GM23338 (cell line): ENCODE data around the gene GIMAP1. TPM values are rescaled to one million over a fixed set of nuclear protein-coding genes. Genes with fewer than 3 reads are reported as not detected.
A peak's percentile ranks its signal among the peaks of the same experiment; 100 is the strongest.

Source experiments
- ATAC-seq: fragments of 200-7000 bp; cut with Tn5 transposase; 3 replicates; pipeline ENCODE4 v1.9.1; 2020
- DNase-seq: peaks from one replicate; pipeline ENCODE4 v3.0.0-alpha.2; 2015; ENCODE audit warnings: low spot score
- H2AFZ ChIP-seq: fragments of 200-600 bp; sonication (generic); 2 replicates; pipeline ENCODE4 v1.8.0; 2016; ENCODE audit warnings: antibody characterized with exemption, mild to moderate bottlenecking, moderate library complexity
- H3F3A ChIP-seq: fragments of 200-600 bp; sonication (generic); replicated peaks from 2 replicates; pipeline ENCODE4 v1.8.0; 2017; ENCODE audit warnings: antibody characterized with exemption, mixed run types, low read depth
- H3K27ac ChIP-seq: fragments of 200-600 bp; sonication (generic); 2 replicates; pipeline ENCODE4 v1.6.1; 2016; ENCODE audit warnings: low read depth
- H3K27me3 ChIP-seq: fragments of 200-600 bp; sonication (generic); 2 replicates; pipeline ENCODE4 v1.8.0; 2016; ENCODE audit warnings: mild to moderate bottlenecking, mixed run types, moderate library complexity; ENCODE audit not compliant: insufficient read depth
- H3K36me3 ChIP-seq: fragments of 200-600 bp; sonication (generic); 2 replicates; pipeline ENCODE4 v1.8.0; 2016; ENCODE audit warnings: mild to moderate bottlenecking; ENCODE audit not compliant: insufficient read depth
- H3K4me1 ChIP-seq: fragments of 200-600 bp; sonication (generic); 2 replicates; pipeline ENCODE4 v1.8.0; 2016; ENCODE audit warnings: mild to moderate bottlenecking, moderate library complexity; ENCODE audit not compliant: insufficient read depth
- H3K4me2 ChIP-seq: fragments of 200-600 bp; sonication (generic); 2 replicates; pipeline ENCODE4 v1.7.1; 2017; ENCODE audit warnings: mixed run types
- H3K4me3 ChIP-seq: fragments of 200-600 bp; sonication (generic); 2 replicates; pipeline ENCODE4 v1.6.1; 2016; ENCODE audit warnings: mixed run types
- H3K79me2 ChIP-seq: fragments of 200-600 bp; sonication (generic); replicated peaks from 2 replicates; pipeline ENCODE4 v1.8.0; 2017; ENCODE audit warnings: mild to moderate bottlenecking; ENCODE audit not compliant: insufficient read depth
- H3K9me2 ChIP-seq: fragments of 200-600 bp; sonication (generic); 2 replicates; pipeline ENCODE4 v1.8.0; 2017; ENCODE audit not compliant: insufficient read depth
- H4K20me1 ChIP-seq: fragments of 200-600 bp; sonication (generic); replicated peaks from 2 replicates; pipeline ENCODE4 v1.8.0; 2017; ENCODE audit warnings: mild to moderate bottlenecking; ENCODE audit not compliant: insufficient read depth
- H3K27ac Mint-ChIP-seq: 2 replicates; pipeline ENCODE4 v1.8.0; 2020; ENCODE audit warnings: inconsistent platforms, mild to moderate bottlenecking, moderate library complexity, mixed read lengths
- H3K27me3 Mint-ChIP-seq: 3 replicates; pipeline ENCODE4 v1.8.0; 2022; ENCODE audit warnings: low read depth, mild to moderate bottlenecking, moderate library complexity, mixed read lengths, inconsistent platforms; ENCODE audit not compliant: insufficient read depth, poor library complexity
- H3K36me3 Mint-ChIP-seq: 3 replicates; pipeline ENCODE4 v1.8.0; 2021; ENCODE audit warnings: low read depth, mild to moderate bottlenecking, inconsistent platforms, moderate library complexity, mixed read lengths
- H3K4me1 Mint-ChIP-seq: 3 replicates; pipeline ENCODE4 v1.8.0; 2020; ENCODE audit warnings: mild to moderate bottlenecking, inconsistent platforms, mixed read lengths
- H3K4me3 Mint-ChIP-seq: 3 replicates; pipeline ENCODE4 v1.8.0; 2021; ENCODE audit warnings: moderate library complexity, mild to moderate bottlenecking, inconsistent platforms, mixed read lengths
- H3K9me3 Mint-ChIP-seq: 3 replicates; pipeline ENCODE4 v1.8.0; 2020; ENCODE audit warnings: moderate library complexity, mild to moderate bottlenecking, inconsistent platforms, mixed read lengths
- CREB1 ChIP-seq: fragments of 250-450 bp; sonication (Bioruptor Pico); IDR thresholded peaks from 2 replicates; pipeline ENCODE4 v1.5.0; 2020; ENCODE audit warnings: low read depth, mild to moderate bottlenecking, moderate library complexity
- CTCF ChIP-seq, 2 experiments: fragments of 200-600 bp in 1 of 2; sonication (generic) in 1 of 2; conservative IDR thresholded peaks; 2 replicates each; pipeline versions ENCODE4 v1.5.1 to v1.6.1; 2016 to 2017; ENCODE audit warnings: antibody characterized with exemption in 2 of 2, low read depth in 2 of 2, mild to moderate bottlenecking in 2 of 2, moderate library complexity in 1 of 2
- ETS1 ChIP-seq: IDR thresholded peaks from 2 replicates; pipeline ENCODE4 v1.6.1; 2016; ENCODE audit warnings: antibody characterized with exemption
- EZH2 ChIP-seq: fragments of 200-600 bp; sonication (generic); IDR thresholded peaks from one replicate; pipeline ENCODE4 v1.8.0; 2017; ENCODE audit warnings: antibody characterized with exemption, mild to moderate bottlenecking, low read depth; ENCODE audit not compliant: unreplicated experiment
- JUNB ChIP-seq: IDR thresholded peaks from one replicate; pipeline ENCODE4 v1.6.1; 2016; ENCODE audit warnings: antibody characterized with exemption; ENCODE audit not compliant: unreplicated experiment
- NANOG ChIP-seq: IDR thresholded peaks from 2 replicates; pipeline ENCODE4 v1.6.1; 2016; ENCODE audit warnings: antibody characterized with exemption, borderline replicate concordance
- REST ChIP-seq: IDR thresholded peaks from one replicate; pipeline ENCODE4 v1.6.1; 2018; ENCODE audit warnings: antibody characterized with exemption; ENCODE audit not compliant: unreplicated experiment
- STAT1 ChIP-seq: IDR thresholded peaks from one replicate; pipeline ENCODE4 v1.6.1; 2016; ENCODE audit warnings: antibody characterized with exemption; ENCODE audit not compliant: unreplicated experiment
- ZNF114 ChIP-seq: fragments of 250-450 bp; sonication (Bioruptor Pico); IDR thresholded peaks from 2 replicates; pipeline ENCODE4 v1.5.0; 2020; ENCODE audit warnings: mild to moderate bottlenecking, moderate library complexity
- ZNF331 ChIP-seq: fragments of 250-450 bp; sonication (Bioruptor Pico); IDR thresholded peaks from 2 replicates; pipeline ENCODE4 v1.5.0; 2020; ENCODE audit warnings: low read depth, mild to moderate bottlenecking, moderate library complexity
- polyA plus RNA-seq: library from polyadenylated mRNA; unstranded; fragments of >200 nt; fragmentation: Nextera tagmentation; extraction: Ambion mirVana; gene quantifications from 2 replicates; pipeline ENCODE4 v1.2.1, GENCODE V29; 2016
- total RNA-seq: library from RNA; depleted of rRNA; stranded (reverse); fragments of >200 nt; shearing (Covaris generic); gene quantifications from 2 replicates; pipeline ENCODE4 v1.2.3, GENCODE V29; 2014

Gene GIMAP1
- total and polyA plus RNA-seq, 2 experiments from 2014 or later: not detected

- TF ChIP-seq EZH2: peak; percentile 30
- TF ChIP-seq NANOG: peak; percentile 86
- TF ChIP-seq ZNF114: no peak
- TF ChIP-seq CREB1 (CRISPR knock-in tag): peak; percentile 22; the same call in 1 of the 2 replicates
Measured at GRCh38 chr7:150735596-150736358, 19.4 kb downstream of the GIMAP1 start (continued).

GRCh38 chr7:150736864-150737263, 20.5 kb downstream of the GIMAP1 start:
- Mint-ChIP-seq H3K4me3 (no peak overlapping the region), H3K4me1 (peaks cover 8% of the 10 kb centered on the region; the same call in 1 of the 3 replicates), H3K9me3 (peaks cover 13% of the 10 kb centered on the region; the same call in 1 of the 3 replicates), H3K36me3 (no peaks in the 10 kb centered on the region), H3K27me3 (peaks cover 100% of the 10 kb centered on the region), H3K27ac (no peak overlapping the region)
- no peak overlapping the region for H2AFZ ChIP-seq
- H3K4me1 ChIP-seq: no peaks in the 10 kb centered on the region
- ATAC-seq: no peak
- H3K27me3 ChIP-seq: peaks cover 99% of the 10 kb centered on the region
- no peak overlapping the region for H3K27ac ChIP-seq
- TF ChIP-seq ETS1 (no peak), JUNB (no peak), EZH2 (no peak), ZNF331 (CRISPR knock-in tag) (no peak), CTCF (conservative IDR thresholded peaks at IDR 0.05; ENCODE audit: low read depth in 2 of 2) (no peak), STAT1 (no peak)
- H3F3A ChIP-seq: no peaks in the 10 kb centered on the region
- no peaks in the 10 kb centered on the region for H3K79me2 ChIP-seq
- no peak for DNase-seq
- no peak overlapping the region for H3K4me3 ChIP-seq
- H3K4me2 ChIP-seq: no peak overlapping the region
- no peaks in the 10 kb centered on the region for H3K9me2 ChIP-seq
- H3K36me3 ChIP-seq: no peaks in the 10 kb centered on the region
- peaks cover 30% of the 10 kb centered on the region for H4K20me1 ChIP-seq

GRCh38 chr7:150737265-150738055, 21.0 kb downstream of the GIMAP1 start, which contains the start of gene GIMAP5:
Gene GIMAP5 (plus strand): TSS chr7:150737418. CDS start chr7:150740885, 3,467 bp downstream.
- Mint-ChIP-seq H3K4me1 (peaks cover 8% of the 10 kb centered on the region; the same call in 1 of the 3 replicates), H3K27ac (no peak within 1 kb of the TSS), H3K9me3 (peaks cover 13% of the 10 kb centered on the region), H3K27me3 (peaks cover 100% of the 10 kb centered on the region), H3K36me3 (no peaks in the 10 kb centered on the region), H3K4me3 (no peak within 1 kb of the TSS)
- Histone ChIP-seq H2AFZ (no peak within 1 kb of the TSS), H3F3A (no peaks in the 10 kb centered on the region), H3K9me2 (no peaks in the 10 kb centered on the region), H3K36me3 (no peaks in the 10 kb centered on the region), H3K4me2 (no peak within 1 kb of the TSS), H3K27me3 (peaks cover 99% of the 10 kb centered on the region), H3K4me3 (no peak within 1 kb of the TSS), H4K20me1 (peaks cover 32% of the 10 kb centered on the region), H3K27ac (no peak within 1 kb of the TSS), H3K4me1 (no peaks in the 10 kb centered on the region), H3K79me2 (no peaks in the 10 kb centered on the region)
- no peak for DNase-seq
- TF ChIP-seq REST: no peak
- TF ChIP-seq CREB1 (CRISPR knock-in tag): no peak
- TF ChIP-seq ZNF114: no peak
- TF ChIP-seq EZH2: peak; percentile 18
- no peak for ATAC-seq
